Caco-2 (cell line): ENCODE data around the gene HS6ST2. TPM values are rescaled to one million over a fixed set of nuclear protein-coding genes. Genes with fewer than 3 reads are reported as not detected.

Experiments used
- BruUV-seq: library from RNA; stranded (reverse); fragments of 400-500 nt; replicated peaks from 2 replicates; lab custom pipeline; 2021; lab: Mats Ljungman, UMichigan
- CTCF ChIA-PET: fragments of 300-600 bp; sonication (Branson Sonifier 250); formaldehyde crosslinking; loops from one replicate; lab custom pipeline; 2022; ENCODE audit warnings: antibody characterized with exemption; lab: Charles Lee
- POLR2A ChIA-PET: fragments of 300-600 bp; sonication (Branson Sonifier 250); formaldehyde crosslinking; loops from one replicate; lab custom pipeline; 2022; ENCODE audit warnings: antibody characterized with exemption; lab: Charles Lee
- DNase-seq, 2 experiments: peaks; one replicate each; pipeline versions ENCODE4 v3.0.0 to v3.0.0-alpha.2; 2020 to 2022
- H3K27me3 ChIP-seq: replicated peaks from 2 replicates; pipeline ENCODE4 v1.6.0; 2011; ENCODE audit warnings: low read length; ENCODE audit not compliant: control insufficient read depth, insufficient read depth
- H3K36me3 ChIP-seq: 2 replicates; pipeline ENCODE4 v1.5.1; 2011; ENCODE audit warnings: low read length; ENCODE audit not compliant: control insufficient read depth, insufficient read depth
- H3K4me1 ChIP-seq: fragments of 250-450 bp; sonication (Bioruptor Pico); 2 replicates; pipeline ENCODE4 v1.5.1; 2020; ENCODE audit warnings: mild to moderate bottlenecking
- H3K4me3 ChIP-seq: 2 replicates; pipeline ENCODE4 v1.5.1; 2011; ENCODE audit warnings: low read depth, mild to moderate bottlenecking, control low read depth, low read length
- H3K9me3 ChIP-seq: fragments of 250-450 bp; sonication (Bioruptor Pico); 2 replicates; pipeline ENCODE4 v1.5.1; 2020; ENCODE audit warnings: mild to moderate bottlenecking, moderate library complexity
- H3K27ac Mint-ChIP-seq: one replicate; pipeline ENCODE4 v1.8.0; 2022; ENCODE audit warnings: mixed read lengths; ENCODE audit not compliant: unreplicated experiment
- H3K27me3 Mint-ChIP-seq: one replicate; pipeline ENCODE4 v1.8.0; 2022; ENCODE audit warnings: mixed read lengths; ENCODE audit not compliant: insufficient read depth, unreplicated experiment
- H3K36me3 Mint-ChIP-seq: one replicate; pipeline ENCODE4 v1.8.0; 2022; ENCODE audit warnings: mild to moderate bottlenecking, mixed read lengths; ENCODE audit not compliant: insufficient read depth, unreplicated experiment
- H3K4me1 Mint-ChIP-seq: one replicate; pipeline ENCODE4 v1.8.0; 2022; ENCODE audit warnings: low read depth, mixed read lengths; ENCODE audit not compliant: unreplicated experiment
- H3K4me3 Mint-ChIP-seq: one replicate; pipeline ENCODE4 v1.8.0; 2022; ENCODE audit warnings: mild to moderate bottlenecking, moderate library complexity, mixed read lengths; ENCODE audit not compliant: unreplicated experiment
- H3K9me3 Mint-ChIP-seq: one replicate; pipeline ENCODE4 v1.8.0; 2022; ENCODE audit warnings: mixed read lengths; ENCODE audit not compliant: unreplicated experiment
- intact Hi-C: fragments of 100-400 bp; cut with micrococcal nuclease; formaldehyde crosslinking; loops from one replicate; pipeline ENCODE4 v1.10.0; 2022; ENCODE audit not compliant: unreplicated experiment
- total RNA-seq: library from RNA; stranded (reverse); gene quantifications from 2 replicates; pipeline ENCODE4 v1.2.3, GENCODE V29; 2022
- TF ChIP-seq, protein P1 (sequence below), 2 experiments: fragments of 200-600 bp in 1 of 2; IDR thresholded peaks; 1 replicate in 1 of 2; 2 replicates in 1 of 2; pipeline versions ENCODE4 v1.5.1 to v1.8.0; 2011 to 2022; ENCODE audit warnings: antibody characterized with exemption in 1 of 2, control low read depth in 1 of 2, inconsistent platforms in 1 of 2, low read depth in 1 of 2, low read length in 1 of 2, mild to moderate bottlenecking in 1 of 2, moderate library complexity in 1 of 2; ENCODE audit not compliant: insufficient read depth in 1 of 2, severe bottlenecking in 1 of 2, unreplicated experiment in 1 of 2

Gene HS6ST2
- total RNA-seq, 1 experiment from 2014 or later: 34.9 TPM

DNA sequence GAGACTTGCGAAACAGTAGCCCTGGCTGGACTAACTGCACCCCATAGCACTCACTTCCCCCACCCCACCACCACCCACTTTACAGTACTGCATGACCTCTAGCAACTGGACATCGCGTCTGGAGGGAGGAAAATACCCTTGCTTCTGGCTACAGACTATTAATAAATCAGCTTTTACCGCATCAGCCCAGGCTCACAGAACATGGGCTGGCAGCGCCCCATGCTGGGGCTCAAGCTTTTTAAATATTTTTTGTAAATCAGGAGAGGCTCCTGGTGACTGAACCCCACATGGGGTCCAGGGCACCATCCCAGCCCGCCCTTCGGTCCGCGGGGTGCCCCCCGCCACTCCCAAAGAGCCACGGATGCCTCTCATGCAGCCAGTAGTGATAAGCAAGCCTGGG lies 2.7 kb downstream of the HS6ST2 start:
- Mint-ChIP-seq H3K4me1 (peaks cover 34% of the 10 kb centered on the region), H3K36me3 (peaks cover 8% of the 10 kb centered on the region), H3K27ac (no peak overlapping the region), H3K27me3 (no peaks in the 10 kb centered on the region), H3K4me3 (peak overlapping the region; percentile 77), H3K9me3 (no peaks in the 10 kb centered on the region)
- TF ChIP-seq, protein P1, sequence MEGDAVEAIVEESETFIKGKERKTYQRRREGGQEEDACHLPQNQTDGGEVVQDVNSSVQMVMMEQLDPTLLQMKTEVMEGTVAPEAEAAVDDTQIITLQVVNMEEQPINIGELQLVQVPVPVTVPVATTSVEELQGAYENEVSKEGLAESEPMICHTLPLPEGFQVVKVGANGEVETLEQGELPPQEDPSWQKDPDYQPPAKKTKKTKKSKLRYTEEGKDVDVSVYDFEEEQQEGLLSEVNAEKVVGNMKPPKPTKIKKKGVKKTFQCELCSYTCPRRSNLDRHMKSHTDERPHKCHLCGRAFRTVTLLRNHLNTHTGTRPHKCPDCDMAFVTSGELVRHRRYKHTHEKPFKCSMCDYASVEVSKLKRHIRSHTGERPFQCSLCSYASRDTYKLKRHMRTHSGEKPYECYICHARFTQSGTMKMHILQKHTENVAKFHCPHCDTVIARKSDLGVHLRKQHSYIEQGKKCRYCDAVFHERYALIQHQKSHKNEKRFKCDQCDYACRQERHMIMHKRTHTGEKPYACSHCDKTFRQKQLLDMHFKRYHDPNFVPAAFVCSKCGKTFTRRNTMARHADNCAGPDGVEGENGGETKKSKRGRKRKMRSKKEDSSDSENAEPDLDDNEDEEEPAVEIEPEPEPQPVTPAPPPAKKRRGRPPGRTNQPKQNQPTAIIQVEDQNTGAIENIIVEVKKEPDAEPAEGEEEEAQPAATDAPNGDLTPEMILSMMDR (IDR thresholded peaks at IDR 0.05; ENCODE audit: insufficient read depth in 1 of 2, low read depth in 1 of 2, low read length in 1 of 2, severe bottlenecking in 1 of 2, unreplicated experiment in 1 of 2): no peak
- no peaks in the 10 kb centered on the region for H3K36me3 ChIP-seq
- H3K9me3 ChIP-seq: no peaks in the 10 kb centered on the region
- ChIA-PET POLR2A (no interaction called here), CTCF (no interaction called here)
- intact Hi-C loops: loop anchor here (2.0 kb wide), 1 partner anchor 15 kb away; no protein-coding TSS in a partner anchor
- no peak overlapping the region for H3K4me3 ChIP-seq
- no TSS peak for BruUV-seq
- no peaks in the 10 kb centered on the region for H3K27me3 ChIP-seq
- H3K4me1 ChIP-seq: peaks cover 25% of the 10 kb centered on the region
- no peak for DNase-seq

DNA sequence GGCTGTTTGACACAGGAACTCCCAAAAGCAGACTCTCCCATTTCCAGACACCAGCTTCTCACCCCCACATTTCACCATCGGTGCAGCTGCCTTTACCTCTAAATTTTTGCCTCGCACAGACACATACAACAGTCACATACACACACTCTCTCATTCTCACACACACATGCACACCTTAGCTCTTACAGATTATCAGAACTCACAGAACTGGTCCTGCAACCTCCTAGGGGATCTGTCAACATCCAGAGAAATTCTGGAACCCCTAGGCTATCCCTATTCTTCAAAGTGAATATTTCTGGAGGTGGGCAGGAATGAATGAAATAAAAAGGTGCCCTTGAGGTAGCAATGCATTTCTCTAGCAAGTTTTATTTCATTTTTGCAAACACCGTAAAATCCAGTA lies 4.1 kb downstream of the HS6ST2 start:
- no peaks in the 10 kb centered on the region for H3K27me3 Mint-ChIP-seq
- H3K36me3 Mint-ChIP-seq: peaks cover 8% of the 10 kb centered on the region
- Histone ChIP-seq H3K4me3 (no peak overlapping the region), H3K4me1 (peaks cover 25% of the 10 kb centered on the region), H3K27me3 (no peaks in the 10 kb centered on the region), H3K36me3 (no peaks in the 10 kb centered on the region), H3K9me3 (no peaks in the 10 kb centered on the region)
- H3K9me3 Mint-ChIP-seq: no peaks in the 10 kb centered on the region
- no peak overlapping the region for H3K27ac Mint-ChIP-seq
- intact Hi-C loops: loop anchor here (2.0 kb wide), 1 partner anchor 14 kb away; no protein-coding TSS in a partner anchor
- POLR2A ChIA-PET: no interaction called here
- CTCF ChIA-PET: no interaction called here
- peak overlapping the region; percentile 15 for H3K4me3 Mint-ChIP-seq
- peak in 1 of 2 experiments; percentile 32 for DNase-seq
- H3K4me1 Mint-ChIP-seq: peaks cover 35% of the 10 kb centered on the region
- TF ChIP-seq, protein P1 (IDR thresholded peaks at IDR 0.05; ENCODE audit: insufficient read depth in 1 of 2, low read depth in 1 of 2, low read length in 1 of 2, severe bottlenecking in 1 of 2, unreplicated experiment in 1 of 2): no peak
- BruUV-seq: no TSS peak

DNA sequence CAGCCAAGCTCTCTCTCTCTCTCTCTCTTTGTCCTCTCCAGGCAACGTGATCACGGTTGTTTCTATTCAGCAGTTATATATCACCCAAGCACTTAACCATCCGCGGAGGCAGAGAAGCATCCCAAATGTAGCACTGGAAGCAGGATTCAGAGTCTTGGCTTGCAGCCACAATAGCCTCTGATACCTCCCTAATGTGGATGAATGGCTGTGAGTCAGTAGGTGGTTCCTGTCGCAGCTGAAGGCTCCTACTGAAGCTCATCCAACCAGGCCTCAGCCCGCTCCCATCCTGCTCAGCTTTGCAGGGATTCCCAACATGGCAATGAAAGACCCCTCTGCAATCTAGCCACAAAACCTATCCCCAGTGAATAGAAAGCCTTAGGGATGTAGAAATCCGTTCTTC lies 5.1 kb downstream of the HS6ST2 start:
- Mint-ChIP-seq H3K27ac (no peak overlapping the region), H3K27me3 (no peaks in the 10 kb centered on the region), H3K4me3 (no peak overlapping the region), H3K36me3 (peaks cover 8% of the 10 kb centered on the region), H3K9me3 (no peaks in the 10 kb centered on the region), H3K4me1 (peaks cover 35% of the 10 kb centered on the region)
- intact Hi-C loops: no loop called here
- ChIA-PET CTCF (no interaction called here), POLR2A (no interaction called here)
- BruUV-seq: no TSS peak
- DNase-seq: no peak
- TF ChIP-seq, protein P1 (IDR thresholded peaks at IDR 0.05; ENCODE audit: insufficient read depth in 1 of 2, low read depth in 1 of 2, low read length in 1 of 2, severe bottlenecking in 1 of 2, unreplicated experiment in 1 of 2): no peak
- Histone ChIP-seq H3K36me3 (no peaks in the 10 kb centered on the region), H3K27me3 (no peaks in the 10 kb centered on the region), H3K4me1 (peaks cover 30% of the 10 kb centered on the region), H3K9me3 (no peaks in the 10 kb centered on the region), H3K4me3 (no peak overlapping the region)
